CD4-positive, alpha-beta T cell treated with Interleukin-6 at 100 ng/mL for 8 hours (primary cell): ENCODE results near the gene PLAGL1.
"Not testable (repeated sequence)": the region's sequence is repeated elsewhere in the genome, so short reads cannot be mapped to it uniquely, and the experiment has no call there.

ENCODE experiments used
- DNase-seq: peaks from one replicate; pipeline ENCODE4 v3.0.0-alpha.2; 2020; ENCODE audit warnings: mixed read lengths, low spot score

The PLAGL1 gene

GRCh38 chr6:144008120-144008811 lies at the start of gene PLAGL1:
Gene PLAGL1 (minus strand): TSS chr6:144008259. CDS start chr6:143948136, 60,123 bp downstream.
- no peak for DNase-seq

- DNase-seq = peak; percentile 64
These were observed 47.3 kb upstream of the PLAGL1 start for GRCh38 chr6:144055121-144055931.

- DNase-seq = no peak
These were observed 45.5 kb upstream of the PLAGL1 start for GRCh38 chr6:144053601-144054000.

GRCh38 chr6:144052488-144052887 lies 44.4 kb upstream of the PLAGL1 start:
- DNase-seq = no peak

- DNase-seq = no peak
These were observed 41.3 kb upstream of the PLAGL1 start for GRCh38 chr6:144049386-144049785.

- DNase-seq = no peak
These were observed 39.6 kb upstream of the PLAGL1 start for GRCh38 chr6:144047688-144048087.

GRCh38 chr6:144046672-144047071 lies 38.6 kb upstream of the PLAGL1 start:
- DNase-seq = not testable (repeated sequence)

- not testable (repeated sequence) for DNase-seq
These were observed 36.9 kb upstream of the PLAGL1 start for GRCh38 chr6:144044989-144045388.

GRCh38 chr6:144036835-144037195 lies 28.8 kb upstream of the PLAGL1 start:
- DNase-seq = no peak

GRCh38 chr6:144036064-144036834 lies 28.2 kb upstream of the PLAGL1 start:
- no peak for DNase-seq

GRCh38 chr6:144035416-144035815 lies 27.4 kb upstream of the PLAGL1 start:
- no peak for DNase-seq

- no peak for DNase-seq
These were observed 26.0 kb upstream of the PLAGL1 start for GRCh38 chr6:144033816-144034735.

- DNase-seq = no peak
These were observed 21.4 kb upstream of the PLAGL1 start for GRCh38 chr6:144029452-144029851.

GRCh38 chr6:144027932-144028587 lies 20.0 kb upstream of the PLAGL1 start:
- DNase-seq = no peak

GRCh38 chr6:144023216-144023615 lies 15.2 kb upstream of the PLAGL1 start:
- DNase-seq = no peak

GRCh38 chr6:144019929-144020328 lies 11.9 kb upstream of the PLAGL1 start:
- DNase-seq = no peak

- no peak for DNase-seq
These were observed 9.4 kb upstream of the PLAGL1 start for GRCh38 chr6:144017166-144018094.

GRCh38 chr6:144013486-144013909 lies 5.4 kb upstream of the PLAGL1 start:
- peak; percentile 44 for DNase-seq

GRCh38 chr6:144012534-144012933 lies 4.5 kb upstream of the PLAGL1 start:
- DNase-seq = no peak

- not testable (repeated sequence) for DNase-seq
These were observed 1.6 kb upstream of the PLAGL1 start for GRCh38 chr6:144009628-144010027.
